GM12865 (cell line): ENCODE data around the gene SPATA16.

Source experiments
- DNase-seq: peaks from one replicate; pipeline ENCODE4 v3.0.0; 2010; ENCODE audit warnings: low read depth
- H3K4me3 ChIP-seq: 2 replicates; pipeline ENCODE4 v1.5.1; 2011; ENCODE audit warnings: mild to moderate bottlenecking, low read depth, low read length, control low read depth
- CTCF ChIP-seq: IDR thresholded peaks from 2 replicates; pipeline ENCODE4 v1.5.1; 2011; ENCODE audit warnings: low read length, control low read depth, low read depth, inconsistent platforms; ENCODE audit not compliant: insufficient read depth; ENCODE audit errors: missing control alignments

SPATA16 gene

GRCh38 chr3:172991424-172991996 lies 149.5 kb downstream of the SPATA16 start:
- no peak for DNase-seq
- TF ChIP-seq CTCF, result no peak
- H3K4me3 ChIP-seq, result no peak overlapping the region

GRCh38 chr3:172989373-172989772 lies 151.7 kb downstream of the SPATA16 start:
- H3K4me3 ChIP-seq, result no peak overlapping the region
- no peak for DNase-seq
- no peak for TF ChIP-seq CTCF

- H3K4me3 ChIP-seq, result no peak overlapping the region
- no peak for DNase-seq
- TF ChIP-seq CTCF, result no peak
Observed at GRCh38 chr3:172987273-172987672, 153.8 kb downstream of the SPATA16 start.

- no peak overlapping the region for H3K4me3 ChIP-seq
- no peak for TF ChIP-seq CTCF
- DNase-seq, result no peak
Observed at GRCh38 chr3:172984914-172985313, 156.1 kb downstream of the SPATA16 start.

- no peak for TF ChIP-seq CTCF
- no peak for DNase-seq
- no peak overlapping the region for H3K4me3 ChIP-seq
Observed at GRCh38 chr3:172982736-172983364, 158.2 kb downstream of the SPATA16 start.

- TF ChIP-seq CTCF, result no peak
- no peak for DNase-seq
- no peak overlapping the region for H3K4me3 ChIP-seq
Observed at GRCh38 chr3:172981407-172981983, 159.5 kb downstream of the SPATA16 start.
